ENCODE results near the gene DNMT1. TPM values are rescaled to one million over a fixed set of nuclear protein-coding genes. Genes with fewer than 3 reads are reported as not detected.
"Not testable (repeated sequence)": the region's sequence is repeated elsewhere in the genome, so short reads cannot be mapped to it uniquely, and the experiment has no call there.

DNMT1 gene
- total RNA-seq, 6 donors from 2014 or later = 54.0 to 166 (median 63.9) TPM

GRCh38 chr19:10180459-10180858 is 14.3 kb downstream of the DNMT1 start:
- Histone ChIP-seq H3K36me3 (peaks cover 0 to 74% (median 54%) of the 10 kb centered on the region in 4 donors), H3K9me3 (no peaks in the 10 kb centered on the region)
- no peak for ATAC-seq (ENCODE audit: low FRiP score in 2 of 2)

DNA sequence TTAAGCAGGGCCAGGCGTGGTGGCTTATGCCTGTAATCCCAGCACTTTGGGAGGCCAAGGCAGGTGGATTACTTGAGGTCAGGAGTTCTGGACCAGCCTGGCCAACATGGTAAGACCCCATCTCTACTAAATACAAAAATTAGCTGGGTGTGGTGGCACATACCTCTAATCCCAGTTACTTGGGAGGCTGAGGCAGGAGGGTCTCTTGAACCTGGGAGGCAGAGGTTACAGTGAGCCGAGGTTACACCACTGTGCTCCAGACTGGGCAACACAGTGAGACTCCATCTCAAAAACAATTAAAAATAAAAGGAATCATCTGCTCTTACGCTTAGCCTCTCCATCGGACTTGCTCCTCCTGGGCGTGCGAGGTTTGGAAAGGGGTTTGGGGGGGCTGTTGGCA is 14.7 kb downstream of the DNMT1 start:
- not testable (repeated sequence) for H3K27me3 ChIP-seq; H3K4me3 ChIP-seq; H3K4me1 ChIP-seq; ATAC-seq (ENCODE audit: low FRiP score in 2 of 2); H3K27ac ChIP-seq; DNase-seq; H3K9me3 ChIP-seq
- peaks cover 0 to 73% (median 57%) of the 10 kb centered on the region in 4 donors for H3K36me3 ChIP-seq
- 88 to 93% methylated on average over 6 of the region's 6 CpGs for WGBS, 2 donors

More at GRCh38 chr19:10180459-10180858, 14.3 kb downstream of the DNMT1 start:
- no peak overlapping the region for H3K4me3 ChIP-seq
- no peaks in the 10 kb centered on the region for H3K27me3 ChIP-seq
- no peak overlapping the region for H3K27ac ChIP-seq
- H3K4me1 ChIP-seq = no peaks in the 10 kb centered on the region
- TF ChIP-seq POLR2A (IDR thresholded peaks at IDR 0.05) = no peak
- TF ChIP-seq EP300 (IDR thresholded peaks at IDR 0.05) = no peak
- TF ChIP-seq, protein P1, sequence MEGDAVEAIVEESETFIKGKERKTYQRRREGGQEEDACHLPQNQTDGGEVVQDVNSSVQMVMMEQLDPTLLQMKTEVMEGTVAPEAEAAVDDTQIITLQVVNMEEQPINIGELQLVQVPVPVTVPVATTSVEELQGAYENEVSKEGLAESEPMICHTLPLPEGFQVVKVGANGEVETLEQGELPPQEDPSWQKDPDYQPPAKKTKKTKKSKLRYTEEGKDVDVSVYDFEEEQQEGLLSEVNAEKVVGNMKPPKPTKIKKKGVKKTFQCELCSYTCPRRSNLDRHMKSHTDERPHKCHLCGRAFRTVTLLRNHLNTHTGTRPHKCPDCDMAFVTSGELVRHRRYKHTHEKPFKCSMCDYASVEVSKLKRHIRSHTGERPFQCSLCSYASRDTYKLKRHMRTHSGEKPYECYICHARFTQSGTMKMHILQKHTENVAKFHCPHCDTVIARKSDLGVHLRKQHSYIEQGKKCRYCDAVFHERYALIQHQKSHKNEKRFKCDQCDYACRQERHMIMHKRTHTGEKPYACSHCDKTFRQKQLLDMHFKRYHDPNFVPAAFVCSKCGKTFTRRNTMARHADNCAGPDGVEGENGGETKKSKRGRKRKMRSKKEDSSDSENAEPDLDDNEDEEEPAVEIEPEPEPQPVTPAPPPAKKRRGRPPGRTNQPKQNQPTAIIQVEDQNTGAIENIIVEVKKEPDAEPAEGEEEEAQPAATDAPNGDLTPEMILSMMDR (IDR thresholded peaks at IDR 0.05) = no peak
- no peak for TF ChIP-seq POLR2AphosphoS5 (IDR thresholded peaks at IDR 0.05)
- 79 to 81% methylated on average over 7 of the region's 7 CpGs for WGBS, 2 donors
- DNase-seq = no peak

- DNase-seq = no peak
- Histone ChIP-seq H3K27ac (no peak overlapping the region), H3K4me3 (no peak overlapping the region), H3K4me1 (no peaks in the 10 kb centered on the region), H3K36me3 (peaks cover 12 to 99% (median 83%) of the 10 kb centered on the region in 4 donors), H3K9me3 (no peaks in the 10 kb centered on the region), H3K27me3 (no peaks in the 10 kb centered on the region)
- WGBS, 2 donors = 82 to 86% methylated on average over 9 of the region's 9 CpGs
- no peak for ATAC-seq (ENCODE audit: low FRiP score in 2 of 2)
- no peak for TF ChIP-seq POLR2A (IDR thresholded peaks at IDR 0.05)
- no peak for TF ChIP-seq POLR2AphosphoS5 (IDR thresholded peaks at IDR 0.05)
- TF ChIP-seq, protein P1 (IDR thresholded peaks at IDR 0.05) = no peak
- no peak for TF ChIP-seq EP300 (IDR thresholded peaks at IDR 0.05)
Observed at GRCh38 chr19:10173527-10173926, 21.2 kb downstream of the DNMT1 start.

- H3K27me3 ChIP-seq = no peaks in the 10 kb centered on the region
- H3K9me3 ChIP-seq = no peaks in the 10 kb centered on the region
- peaks cover 14 to 97% (median 79%) of the 10 kb centered on the region in 4 donors for H3K36me3 ChIP-seq
- no peak for ATAC-seq (ENCODE audit: low FRiP score in 2 of 2)
- WGBS, 2 donors = 95 to 97% methylated on average over 2 of the region's 2 CpGs
- H3K4me3 ChIP-seq = no peak overlapping the region
- no peaks in the 10 kb centered on the region for H3K4me1 ChIP-seq
- no peak overlapping the region for H3K27ac ChIP-seq
- TF ChIP-seq EP300 (IDR thresholded peaks at IDR 0.05) (no peak), POLR2AphosphoS5 (IDR thresholded peaks at IDR 0.05) (no peak), POLR2A (IDR thresholded peaks at IDR 0.05) (no peak)
- TF ChIP-seq, protein P1 (IDR thresholded peaks at IDR 0.05) = no peak
- DNase-seq = no peak
Observed at GRCh38 chr19:10168386-10168948, 26.3 kb downstream of the DNMT1 start.

DNA sequence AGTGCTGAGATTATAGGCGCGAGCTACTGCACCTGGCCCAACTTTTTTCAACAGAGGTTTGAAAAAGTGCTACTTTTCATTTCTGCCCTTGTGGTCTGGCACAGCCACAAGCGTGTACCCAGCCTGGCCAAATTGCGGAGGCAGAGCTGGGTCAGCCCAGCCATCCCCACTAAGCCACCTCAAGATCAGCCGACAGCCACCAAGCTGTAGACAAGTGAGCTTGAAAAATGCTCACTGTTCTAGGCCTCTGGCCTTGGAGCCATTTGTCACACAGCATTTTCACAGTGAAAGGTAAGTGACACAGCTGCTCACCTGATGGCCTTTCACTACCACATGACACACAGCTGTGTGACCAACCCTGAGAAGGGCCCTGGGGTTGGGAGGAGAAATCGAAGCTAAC is 27.3 kb downstream of the DNMT1 start:
- no peaks in the 10 kb centered on the region for H3K9me3 ChIP-seq
- ATAC-seq (ENCODE audit: low FRiP score in 2 of 2) (no peak), DNase-seq (no peak)
- no peak for TF ChIP-seq EP300 (IDR thresholded peaks at IDR 0.05)
- TF ChIP-seq, protein P1 (IDR thresholded peaks at IDR 0.05) = no peak
- H3K36me3 ChIP-seq = peaks cover 6 to 97% (median 78%) of the 10 kb centered on the region in 4 donors
- H3K4me1 ChIP-seq = no peaks in the 10 kb centered on the region
- no peak overlapping the region for H3K27ac ChIP-seq
- WGBS, 2 donors = 96 to 97% methylated on average over 5 to 6 of the region's 6 CpGs
- no peaks in the 10 kb centered on the region for H3K27me3 ChIP-seq
- H3K4me3 ChIP-seq = no peak overlapping the region

GRCh38 chr19:10166501-10166900 is 28.3 kb downstream of the DNMT1 start:
- H3K9me3 ChIP-seq; H3K27me3 ChIP-seq; ATAC-seq (ENCODE audit: low FRiP score in 2 of 2); DNase-seq; H3K4me1 ChIP-seq; H3K4me3 ChIP-seq; H3K27ac ChIP-seq: not testable (repeated sequence)
- 89 to 94% methylated on average over 10 of the region's 10 CpGs for WGBS, 2 donors
- H3K36me3 ChIP-seq = peaks cover 6 to 97% (median 77%) of the 10 kb centered on the region in 4 donors

Data from upper lobe of left lung (tissue), 6 donors.